Measurements from ENCODE around the gene BBLN.

The BBLN gene

DNA sequence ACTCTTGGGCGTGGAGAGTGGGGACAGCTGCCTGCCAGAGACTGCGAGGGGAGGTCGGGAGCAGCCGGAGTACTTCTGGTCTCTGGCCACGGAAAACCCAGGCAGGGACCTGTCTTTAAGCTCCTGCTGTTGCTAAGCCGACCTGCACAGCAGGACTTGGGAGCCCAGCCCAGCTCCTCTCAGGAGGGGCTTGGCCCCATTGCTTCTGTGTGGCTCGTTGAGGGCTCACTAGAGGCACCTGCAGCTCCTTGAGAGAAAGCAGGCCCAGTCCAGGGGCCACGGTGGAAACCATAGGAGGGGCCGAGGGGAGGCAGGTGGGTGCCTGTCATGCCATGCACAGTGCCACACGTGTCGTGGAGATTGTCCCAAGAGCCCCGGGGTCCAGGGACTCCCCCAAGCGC, 14.1 kb upstream of the BBLN start:
- DNase-seq = no peak

DNA sequence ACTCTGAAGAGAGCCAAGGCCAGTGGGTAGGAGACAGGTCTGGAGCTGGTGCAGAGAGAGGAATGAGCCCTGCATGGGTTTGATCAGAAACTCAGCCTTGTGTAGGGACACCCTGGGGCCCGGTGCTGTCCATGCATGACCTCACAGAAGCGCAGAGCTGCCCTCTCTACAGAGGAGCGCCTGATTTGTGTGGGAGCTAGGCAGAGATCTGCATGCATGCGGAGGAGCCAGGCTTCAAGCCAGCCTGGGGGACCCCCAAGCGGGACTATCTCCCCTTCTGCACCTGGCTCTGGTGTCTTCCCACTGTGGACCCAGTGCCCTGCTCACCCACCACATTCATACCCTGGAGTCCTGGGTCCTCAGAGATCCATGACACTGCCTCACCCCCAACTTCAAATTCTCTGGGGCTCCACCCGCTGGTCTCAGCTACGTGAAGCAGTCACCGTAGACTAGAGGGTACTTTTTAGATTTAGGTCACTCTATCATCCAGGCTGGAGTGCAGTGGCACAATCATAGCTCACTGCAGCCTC, 13.4 kb upstream of the BBLN start:
- no peak for DNase-seq

DNA sequence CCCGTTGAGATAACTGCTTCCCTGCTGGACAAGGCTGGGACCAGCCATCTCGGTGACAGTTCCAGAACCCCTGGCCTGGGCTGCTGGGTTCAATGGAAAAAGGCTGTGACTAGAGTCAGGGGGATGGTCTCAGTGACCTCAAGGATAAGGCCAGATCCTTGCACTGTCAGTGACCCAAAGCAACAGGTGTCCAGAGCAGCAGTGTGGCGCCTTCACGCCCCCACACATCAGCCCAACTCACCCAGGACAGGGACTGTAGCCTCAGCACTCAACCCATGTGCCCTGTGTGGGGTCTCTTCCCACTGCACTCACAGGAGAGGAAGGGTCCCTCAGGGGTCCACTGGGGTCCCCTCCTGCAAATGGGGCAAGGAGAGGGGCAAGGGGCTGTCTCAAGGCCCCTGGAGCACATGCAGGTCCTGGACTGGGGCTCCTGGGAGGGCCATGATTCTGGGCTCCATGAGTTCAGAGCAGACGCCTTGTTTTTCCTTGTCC, 11.5 kb upstream of the BBLN start:
- no peak for DNase-seq

DNA sequence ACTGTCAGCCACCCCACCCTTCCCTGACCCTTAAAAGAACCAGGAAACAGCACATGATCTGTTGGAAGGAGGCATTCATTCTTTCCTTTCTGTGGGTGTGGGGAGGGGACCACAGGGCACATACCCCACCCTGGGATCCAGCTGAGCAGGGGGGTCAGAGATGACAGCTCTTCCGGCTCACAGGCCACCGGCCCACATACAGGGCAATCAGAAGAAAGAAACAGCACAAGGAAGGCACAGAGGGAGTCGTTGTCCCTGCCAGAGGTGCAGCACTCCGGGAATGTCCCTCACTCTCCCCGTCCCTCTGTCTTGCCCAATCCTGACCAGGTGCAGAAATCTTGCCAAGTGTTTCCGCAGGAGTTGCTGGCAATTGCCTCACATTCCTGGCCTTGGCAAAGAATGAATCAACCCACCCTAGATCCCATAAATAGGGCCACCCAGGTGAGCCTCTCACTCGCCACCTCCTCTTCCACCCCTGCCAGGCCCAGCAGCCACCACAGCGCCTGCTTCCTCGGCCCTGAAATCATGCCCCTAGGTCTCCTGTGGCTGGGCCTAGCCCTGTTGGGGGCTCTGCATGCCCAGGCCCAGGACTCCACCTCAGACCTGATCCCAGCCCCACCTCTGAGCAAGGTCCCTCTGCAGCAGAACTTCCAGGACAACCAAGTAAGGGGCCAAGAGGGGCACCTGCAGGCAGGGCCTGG, 10.9 kb upstream of the BBLN start, which contains the start of gene LCN2:
Gene LCN2 (plus strand): TSS at position 453 of the 701 bp plus-strand sequence. CDS start 73 bp downstream, at position 526.
- no peak for DNase-seq

DNA sequence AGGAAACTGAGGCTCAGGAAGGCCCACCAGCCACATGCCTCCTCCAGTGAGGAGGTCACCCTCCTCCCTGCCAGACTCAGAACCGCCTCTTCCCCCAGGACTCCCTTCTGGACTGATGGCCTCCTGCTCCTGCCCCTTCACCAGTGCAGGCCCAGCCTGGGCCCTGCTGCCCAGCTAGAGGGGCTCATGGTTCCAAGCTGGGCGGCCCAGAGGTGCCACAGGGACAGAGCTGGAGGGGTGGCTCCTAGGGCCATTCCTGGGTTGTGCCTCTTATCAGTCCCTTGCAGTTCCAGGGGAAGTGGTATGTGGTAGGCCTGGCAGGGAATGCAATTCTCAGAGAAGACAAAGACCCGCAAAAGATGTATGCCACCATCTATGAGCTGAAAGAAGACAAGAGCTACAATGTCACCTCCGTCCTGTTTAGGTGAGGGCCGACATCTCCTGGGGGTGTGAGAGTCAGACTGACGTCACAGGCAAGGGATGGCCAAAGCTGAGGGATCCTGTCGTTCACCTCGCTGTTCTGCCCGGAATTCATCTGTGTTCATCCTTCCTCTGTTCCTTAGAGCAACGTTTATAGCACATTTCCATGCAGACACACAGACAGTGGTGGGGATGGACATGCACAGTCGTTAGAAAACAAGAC, 10.0 kb upstream of the BBLN start:
- DNase-seq = no peak

DNA sequence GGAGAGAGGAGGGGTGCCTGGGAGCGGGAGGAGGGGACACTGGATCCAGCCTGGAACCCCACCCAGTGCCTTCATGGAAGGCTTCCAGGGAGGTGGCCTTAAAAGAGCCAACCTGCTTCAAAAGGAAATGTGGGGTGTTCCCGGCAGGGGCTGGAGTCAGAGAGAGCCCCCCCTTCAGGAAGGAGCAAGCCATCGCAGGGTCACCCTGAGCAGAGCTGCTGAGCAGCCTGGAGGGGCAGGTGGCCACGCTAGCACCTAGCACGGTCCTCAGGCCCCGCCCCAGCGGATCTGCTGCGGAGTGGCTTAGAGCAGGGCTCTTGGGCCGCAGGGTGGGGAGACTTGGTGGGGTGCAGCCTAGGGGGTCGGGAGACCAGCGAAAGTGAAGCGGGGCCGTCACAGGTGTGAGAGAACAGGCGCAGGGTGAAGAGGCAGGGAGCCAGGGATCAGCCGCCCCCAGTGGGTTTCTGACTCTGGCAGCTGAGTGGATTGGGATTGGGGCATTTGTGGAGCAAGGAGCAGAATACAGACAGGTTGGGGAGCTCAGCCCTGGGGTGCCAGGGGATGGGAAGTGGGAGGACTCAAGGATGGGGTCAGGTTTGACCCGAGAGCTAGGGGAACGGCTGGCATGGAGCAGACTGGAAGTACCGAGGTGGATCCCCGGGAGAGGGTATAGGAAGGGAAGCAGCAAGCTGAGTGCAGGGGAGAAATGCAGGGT, 9.3 kb upstream of the BBLN start:
- no peak for DNase-seq

DNA sequence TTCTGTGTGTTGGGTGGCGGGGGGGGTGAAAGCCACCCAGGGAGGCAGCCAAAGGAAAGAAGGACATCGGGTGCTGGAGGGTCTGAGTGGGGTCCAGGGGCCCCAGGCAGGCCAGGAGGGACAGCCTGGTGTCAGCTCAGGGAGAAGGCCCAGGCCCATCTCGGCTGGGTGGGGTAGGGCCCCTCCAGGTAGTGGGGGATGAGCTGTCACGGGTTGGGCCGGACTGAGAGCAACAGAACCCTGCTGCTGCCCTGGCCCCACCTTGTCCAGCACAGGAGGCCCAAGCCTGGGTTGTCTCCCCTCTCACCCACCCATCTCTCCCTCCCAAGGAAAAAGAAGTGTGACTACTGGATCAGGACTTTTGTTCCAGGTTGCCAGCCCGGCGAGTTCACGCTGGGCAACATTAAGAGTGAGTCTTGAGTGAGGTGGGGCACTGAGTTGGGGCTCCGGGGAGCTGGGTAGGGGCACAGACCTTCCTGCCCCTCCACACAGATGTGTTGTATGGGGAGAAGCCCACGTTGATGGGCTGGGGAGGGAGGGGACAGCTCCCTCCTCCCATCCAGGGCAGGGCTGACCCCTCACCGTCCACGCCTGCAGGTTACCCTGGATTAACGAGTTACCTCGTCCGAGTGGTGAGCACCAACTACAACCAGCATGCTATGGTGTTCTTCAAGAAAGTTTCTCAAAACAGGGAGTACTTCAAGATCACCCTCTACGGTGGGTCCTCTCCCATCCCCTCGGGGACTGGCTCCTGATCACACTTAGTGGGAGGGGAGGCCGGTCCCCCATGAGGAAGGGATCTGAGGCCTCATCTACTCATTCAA, 8.5 kb upstream of the BBLN start:
- DNase-seq = no peak

DNA sequence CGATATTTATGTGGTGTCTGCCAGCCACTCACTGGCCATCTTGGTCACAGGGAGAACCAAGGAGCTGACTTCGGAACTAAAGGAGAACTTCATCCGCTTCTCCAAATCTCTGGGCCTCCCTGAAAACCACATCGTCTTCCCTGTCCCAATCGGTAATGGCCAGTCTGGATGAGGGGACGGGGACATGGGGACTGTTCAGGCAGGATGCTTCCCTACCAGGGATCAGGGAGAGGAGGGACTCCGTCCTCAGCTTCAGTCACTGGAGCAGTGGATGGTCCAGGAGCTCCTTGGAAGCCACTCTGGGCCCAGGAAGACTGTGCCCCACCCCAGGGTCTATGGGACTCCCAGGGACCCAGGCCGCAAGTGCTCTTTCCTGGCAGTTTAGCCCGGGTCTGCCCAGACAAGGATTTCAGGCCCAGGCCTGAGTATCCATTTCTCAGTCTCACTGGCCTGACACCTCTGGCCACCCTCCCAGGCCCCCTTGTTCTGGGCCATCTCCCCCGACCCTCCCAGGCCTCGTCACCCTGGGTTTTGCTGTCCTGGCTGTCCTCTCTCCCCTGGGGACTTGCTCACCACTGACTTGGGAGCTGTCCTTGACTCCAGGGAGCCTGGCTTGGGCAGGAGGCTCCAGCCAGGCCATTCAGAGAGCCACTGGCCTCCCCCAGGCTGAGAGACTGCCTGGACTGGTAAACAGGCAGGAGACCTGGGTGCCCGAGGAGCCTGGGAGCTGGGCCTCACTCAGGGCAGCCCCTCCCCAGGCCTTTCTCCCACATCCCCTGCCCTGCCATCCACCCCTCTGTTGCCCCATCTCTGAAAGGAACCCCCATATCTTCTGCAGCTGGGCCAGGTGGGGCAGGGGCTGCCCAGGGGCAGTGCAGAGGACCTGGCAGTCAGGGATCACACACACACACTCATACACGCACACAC, 7.7 kb upstream of the BBLN start:
- DNase-seq = no peak

DNA sequence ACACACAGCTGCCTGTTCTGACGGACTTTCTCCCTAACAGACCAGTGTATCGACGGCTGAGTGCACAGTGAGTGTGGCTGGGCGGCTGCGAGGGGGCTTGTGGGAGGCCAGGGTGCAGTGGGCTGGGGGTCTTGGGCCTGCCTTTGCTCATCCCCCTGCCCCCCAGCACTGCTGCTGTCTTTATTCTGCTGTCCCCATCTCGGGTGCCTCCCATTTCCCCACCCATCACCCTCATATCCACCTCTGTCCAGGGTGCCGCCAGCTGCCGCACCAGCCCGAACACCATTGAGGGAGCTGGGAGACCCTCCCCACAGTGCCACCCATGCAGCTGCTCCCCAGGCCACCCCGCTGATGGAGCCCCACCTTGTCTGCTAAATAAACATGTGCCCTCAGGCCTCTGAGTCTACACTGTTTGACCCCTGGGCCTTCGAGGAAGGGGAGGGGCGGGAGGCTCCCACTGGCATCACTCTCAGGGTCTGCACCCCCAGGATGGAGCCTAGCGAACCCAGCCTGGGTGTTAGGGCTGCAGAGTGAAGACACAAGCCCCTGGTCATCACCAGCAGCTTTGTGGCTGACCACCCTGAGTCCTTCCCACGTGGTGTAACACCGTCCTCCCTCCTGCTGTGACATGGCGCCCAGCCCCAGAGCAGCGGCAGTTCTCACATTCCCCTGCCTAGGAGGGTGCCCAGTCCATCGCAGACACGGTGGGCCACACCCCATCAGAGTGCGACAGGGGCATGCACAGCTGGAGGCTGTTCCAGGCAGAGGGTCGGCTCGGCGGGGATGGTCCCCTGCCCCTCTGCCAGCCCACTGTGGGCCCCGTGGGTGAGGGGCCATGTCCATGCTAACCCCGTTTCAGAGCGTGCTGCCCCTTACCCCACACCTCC, 6.8 kb upstream of the BBLN start:
- no peak for DNase-seq

DNA sequence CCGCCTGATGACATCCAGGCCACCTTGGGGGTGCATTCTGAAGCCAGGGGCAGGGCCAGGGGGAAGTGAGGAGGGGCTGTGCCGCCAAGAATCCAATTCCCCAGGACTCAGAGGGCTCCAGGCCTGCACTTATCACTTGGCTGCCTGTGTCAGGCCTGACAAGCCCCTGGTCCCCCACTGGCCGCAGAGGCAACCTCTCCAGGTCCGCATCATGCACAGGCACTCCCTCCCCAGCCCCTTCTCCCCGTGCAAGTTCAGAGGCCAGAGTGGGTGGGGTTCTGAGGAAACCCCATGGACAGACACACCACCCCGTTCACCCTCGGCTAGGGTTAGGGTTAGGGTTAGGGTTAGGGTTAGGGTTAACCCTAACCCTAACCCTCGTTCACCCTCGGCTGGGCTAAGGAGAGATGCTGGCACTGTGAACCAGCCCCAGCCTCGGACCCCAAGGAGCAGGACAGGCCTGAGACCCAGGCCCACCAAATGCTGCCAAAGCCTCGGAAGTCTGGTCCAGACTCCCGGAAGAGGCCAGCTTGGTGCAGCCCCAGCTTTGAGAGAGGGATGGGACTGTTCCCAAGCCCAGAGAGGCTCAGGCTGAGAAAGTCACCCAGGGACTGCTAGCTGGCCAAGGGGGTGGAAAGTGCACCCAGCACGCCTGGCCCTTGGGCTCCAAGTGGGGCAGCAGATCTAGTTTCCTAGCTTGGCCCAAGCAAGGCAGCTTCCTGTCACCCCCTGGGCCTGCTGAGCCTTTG, 5.9 kb upstream of the BBLN start:
- DNase-seq = no peak

DNA sequence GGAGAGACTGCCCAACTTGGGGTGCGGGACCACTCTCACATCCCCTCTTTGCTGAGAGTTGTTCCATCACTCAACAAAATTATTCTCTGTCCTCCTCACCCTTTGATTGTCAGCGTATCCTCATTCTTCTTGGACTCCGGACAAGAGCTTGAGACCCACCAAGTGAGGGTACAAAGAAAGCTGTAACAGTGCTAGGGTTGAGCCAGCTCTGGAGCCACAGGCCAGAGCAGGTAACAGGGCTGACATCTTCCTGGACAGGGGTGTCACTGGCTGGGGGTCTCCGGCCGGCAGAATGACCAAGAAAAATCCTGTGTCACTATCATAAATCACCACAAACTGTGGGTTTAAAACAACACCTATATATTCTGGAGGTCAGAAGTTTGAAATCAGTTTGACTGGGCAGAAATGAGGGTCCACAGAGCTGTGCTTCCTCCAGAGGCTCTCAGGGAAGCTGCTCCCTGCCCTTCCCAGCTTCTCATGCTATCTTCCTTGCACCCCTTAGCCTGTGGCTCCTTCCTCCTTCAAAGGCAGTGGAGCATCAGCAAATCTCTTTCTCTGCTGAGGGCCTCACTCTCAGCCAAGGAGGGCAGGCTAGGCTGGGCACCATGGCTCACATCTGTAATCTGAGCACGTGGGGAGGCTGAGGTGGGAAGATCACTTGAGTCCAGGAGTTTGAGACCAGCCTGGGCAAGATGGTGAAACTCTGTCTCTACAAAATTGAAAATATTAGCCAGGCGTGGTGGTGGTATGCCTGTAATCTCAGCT, 4.1 kb upstream of the BBLN start:
- no peak for DNase-seq

DNA sequence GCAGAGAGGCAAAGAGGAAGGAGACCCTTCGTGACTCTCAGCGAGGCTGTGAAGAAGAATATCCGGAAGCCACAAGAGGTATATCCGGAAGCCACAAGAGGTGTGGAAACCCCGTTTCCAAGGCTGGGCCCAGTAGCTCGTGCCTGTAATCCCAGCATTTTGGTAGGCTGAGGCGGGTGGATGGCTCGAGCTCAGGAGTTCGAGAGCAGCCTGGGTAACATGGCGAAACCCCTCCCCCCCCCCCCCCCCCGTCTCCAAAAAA, 612 bp upstream of the BBLN start:
- DNase-seq = no peak

DNA sequence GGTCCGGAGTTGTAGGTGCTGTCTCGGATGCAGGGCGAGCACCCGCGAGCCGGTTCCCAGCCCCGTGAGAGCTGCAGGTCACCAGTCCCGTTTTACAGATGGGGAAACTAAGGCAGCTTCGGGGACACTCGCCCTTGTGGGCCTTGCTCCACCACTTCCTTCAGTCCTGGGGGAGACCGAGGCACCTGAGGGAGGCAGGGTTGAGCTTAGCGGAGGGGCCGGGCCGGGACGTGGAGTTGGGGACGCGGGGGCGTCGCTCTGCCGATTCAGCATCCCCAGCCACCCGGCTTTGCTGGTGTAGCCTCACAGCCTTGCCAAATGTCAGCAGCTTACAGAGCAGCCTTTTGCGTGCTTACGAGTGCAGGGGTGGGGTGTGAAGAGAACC, 530 bp downstream of the BBLN start:
- DNase-seq = peak; percentile 27

DNA sequence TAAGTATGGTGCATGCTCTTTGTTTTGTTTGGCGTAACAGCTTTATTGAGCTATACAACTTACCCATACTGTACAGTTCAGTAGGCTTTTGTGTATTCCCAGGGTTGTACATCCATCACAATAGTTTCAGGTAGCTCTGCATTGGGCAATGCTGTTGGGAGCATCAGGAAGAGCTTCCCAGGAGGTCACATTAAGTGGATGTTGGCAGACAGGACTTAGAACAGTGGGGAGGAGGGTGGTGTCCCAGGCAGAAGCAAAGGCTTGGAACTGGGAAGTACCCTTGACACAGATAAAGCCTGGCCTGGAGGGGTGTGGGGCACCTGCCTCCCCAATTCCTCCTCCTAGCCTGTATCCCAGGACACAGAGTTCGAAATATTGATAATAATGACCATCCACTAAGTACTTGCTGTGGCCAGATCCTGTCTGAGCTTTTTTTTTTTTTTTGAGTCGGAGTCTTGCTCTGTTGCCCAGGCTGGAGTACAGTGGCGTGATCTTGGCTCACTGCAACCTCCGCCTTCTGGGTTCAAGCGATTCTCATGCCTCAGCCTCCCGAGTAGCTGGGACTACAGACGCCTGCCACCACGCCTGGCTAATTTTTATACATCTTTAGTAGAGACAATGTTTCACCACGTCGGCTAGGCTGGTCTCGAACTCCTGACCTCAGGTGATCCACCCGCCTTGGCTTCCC, 1.3 kb downstream of the BBLN start:
- peak; percentile 86 for DNase-seq

DNA sequence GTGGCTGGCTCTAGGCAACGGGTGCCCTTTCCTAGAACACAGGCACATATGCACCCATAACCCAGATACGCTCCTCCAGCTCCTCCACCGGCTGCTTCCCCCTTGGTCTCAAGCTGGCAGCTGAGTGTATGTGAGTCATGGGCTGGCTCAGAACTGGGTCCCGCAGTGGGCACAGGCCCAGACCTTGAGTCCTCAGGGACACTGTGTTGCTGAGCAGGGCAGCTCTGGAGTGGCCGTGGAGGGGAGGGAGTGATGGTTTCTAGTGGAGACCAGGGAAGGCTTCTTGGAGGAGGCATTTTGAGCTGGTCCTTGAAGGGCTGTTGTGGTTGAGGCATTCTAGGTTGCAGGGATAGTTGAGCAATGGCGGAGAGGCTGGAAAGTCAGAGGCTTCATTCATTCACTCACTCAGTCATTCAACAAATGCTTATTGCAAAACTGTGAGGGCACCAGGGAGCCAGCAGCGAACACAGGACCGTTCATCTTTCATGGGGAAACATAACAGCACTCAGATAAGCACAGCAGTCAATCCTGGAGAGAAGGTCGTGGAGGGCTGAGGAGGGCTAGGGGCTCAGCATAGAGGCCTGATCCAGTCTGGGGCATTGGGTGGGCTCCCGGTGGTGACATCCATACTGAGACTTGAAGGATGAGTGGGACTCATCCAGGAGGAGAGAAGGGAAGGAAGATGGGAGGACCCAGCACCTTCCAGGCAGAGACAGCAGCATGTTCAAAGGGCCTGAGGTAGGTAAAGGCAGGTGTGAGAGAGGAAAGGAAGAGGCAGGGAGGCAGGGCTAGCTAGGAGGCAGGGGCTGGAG, 2.4 kb downstream of the BBLN start:
- DNase-seq = no peak

DNA sequence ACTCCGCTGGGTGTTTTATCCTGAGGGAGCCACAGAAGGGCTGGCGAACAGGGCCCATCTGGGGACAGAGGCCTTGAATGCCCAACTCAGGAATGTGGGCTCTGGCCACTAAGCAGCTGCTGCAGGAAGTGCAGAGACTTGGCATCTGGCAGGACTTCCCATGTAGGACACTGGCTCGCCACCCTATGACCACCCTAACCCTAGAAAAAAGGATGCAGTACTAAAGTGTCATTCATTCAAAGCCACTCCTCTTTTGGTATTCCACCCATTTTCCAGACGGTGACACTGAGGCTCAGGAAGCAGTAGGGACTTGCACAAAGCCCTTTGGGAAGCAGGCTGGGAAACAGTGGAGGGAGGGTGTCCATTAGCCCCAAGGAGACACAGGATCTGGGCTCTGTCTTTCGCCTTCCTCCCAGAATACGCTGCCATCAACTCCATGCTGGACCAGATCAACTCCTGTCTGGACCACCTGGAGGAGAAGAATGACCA, 3.0 kb downstream of the BBLN start:
- no peak for DNase-seq

DNA sequence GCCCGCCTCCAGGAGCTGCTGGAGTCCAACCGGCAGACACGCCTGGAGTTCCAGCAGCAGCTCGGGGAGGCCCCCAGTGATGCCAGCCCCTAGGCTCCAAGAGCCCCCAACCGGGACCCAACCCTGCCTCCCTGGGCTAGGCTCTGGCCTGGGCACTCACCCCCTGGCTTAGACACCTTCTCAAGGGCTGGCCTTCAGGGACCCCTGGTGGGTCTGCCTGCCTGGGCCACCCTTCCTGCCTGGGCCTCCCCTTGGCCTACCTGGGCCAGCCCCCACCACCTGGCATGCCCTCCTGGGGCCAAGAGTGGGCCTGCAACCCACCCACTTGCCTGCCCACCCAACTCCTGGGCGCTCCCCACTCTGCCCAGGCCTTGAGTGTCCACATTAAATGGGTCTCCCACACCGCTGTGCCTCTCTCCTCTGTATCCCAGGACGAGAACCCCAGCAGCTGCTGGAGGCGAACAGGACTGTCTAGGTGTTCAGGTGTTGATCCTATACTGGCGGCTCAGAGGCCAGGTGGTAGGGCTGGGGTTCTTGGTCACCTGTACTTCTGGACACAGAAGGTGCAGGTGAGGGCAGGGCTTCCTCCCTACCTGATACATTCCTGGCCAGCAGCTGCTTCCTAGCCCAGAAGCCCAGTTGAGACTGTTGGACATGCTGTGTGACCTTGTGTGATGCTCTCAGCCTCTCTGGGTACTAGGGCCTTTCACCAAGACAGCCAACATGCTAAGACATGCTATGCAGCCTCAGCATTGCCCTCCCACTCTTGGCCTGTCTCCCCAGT, 3.6 kb downstream of the BBLN start:
- DNase-seq = no peak

Measured in NCI-H345 (cell line).